ENCODE data around the gene CPZ.

CPZ gene

DNA sequence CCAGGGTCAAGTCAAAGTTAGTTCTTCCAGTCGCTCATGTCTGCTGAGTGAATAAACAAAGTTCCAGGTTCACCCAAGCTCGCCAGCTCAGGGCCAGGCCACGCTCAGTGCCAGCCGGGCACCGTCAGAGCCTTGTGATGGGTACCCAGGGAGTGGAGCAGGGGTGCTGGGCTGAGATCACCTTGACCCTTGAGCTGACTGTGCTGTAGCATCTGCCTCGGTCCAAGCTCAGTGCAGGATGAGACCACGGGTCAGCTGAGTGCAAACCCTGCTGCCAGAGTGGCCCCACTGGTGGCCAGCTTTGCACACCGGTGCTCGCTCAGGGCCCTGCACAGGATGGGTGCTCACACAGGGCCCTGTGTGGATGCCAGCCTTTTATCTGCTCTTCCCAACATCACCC is 4.3 kb downstream of the CPZ start:
- DNase-seq: no peak

GRCh38 chr4:8597319-8597718 is 4.8 kb downstream of the CPZ start:
- DNase-seq: no peak

- no peak for DNase-seq
These were observed 5.2 kb downstream of the CPZ start for GRCh38 chr4:8597791-8598190.

- DNase-seq: no peak
These were observed 6.0 kb downstream of the CPZ start for GRCh38 chr4:8598391-8599090.

DNA sequence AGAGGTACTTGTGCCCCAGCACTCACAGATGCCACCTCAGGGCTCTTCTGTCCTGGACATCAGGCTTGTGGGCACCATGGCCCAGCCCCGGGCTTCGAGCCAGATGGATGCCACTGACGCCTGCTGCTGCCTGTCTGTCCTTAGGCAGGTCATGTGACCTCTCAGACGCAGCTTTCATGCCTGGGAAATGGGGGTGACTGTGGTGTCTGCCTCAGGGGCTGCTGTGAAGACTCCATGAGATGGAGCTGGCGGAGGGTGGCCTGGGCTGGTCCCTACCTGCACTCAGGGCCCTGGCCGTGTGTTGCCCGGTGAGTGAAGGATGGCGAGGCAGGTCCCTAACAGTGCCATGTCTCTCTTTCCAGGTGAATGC is 6.5 kb downstream of the CPZ start:
- no peak for DNase-seq

- DNase-seq: no peak
These were observed 7.1 kb downstream of the CPZ start for GRCh38 chr4:8599657-8600056.

GRCh38 chr4:8600266-8600665 is 7.7 kb downstream of the CPZ start:
- no peak for DNase-seq

DNA sequence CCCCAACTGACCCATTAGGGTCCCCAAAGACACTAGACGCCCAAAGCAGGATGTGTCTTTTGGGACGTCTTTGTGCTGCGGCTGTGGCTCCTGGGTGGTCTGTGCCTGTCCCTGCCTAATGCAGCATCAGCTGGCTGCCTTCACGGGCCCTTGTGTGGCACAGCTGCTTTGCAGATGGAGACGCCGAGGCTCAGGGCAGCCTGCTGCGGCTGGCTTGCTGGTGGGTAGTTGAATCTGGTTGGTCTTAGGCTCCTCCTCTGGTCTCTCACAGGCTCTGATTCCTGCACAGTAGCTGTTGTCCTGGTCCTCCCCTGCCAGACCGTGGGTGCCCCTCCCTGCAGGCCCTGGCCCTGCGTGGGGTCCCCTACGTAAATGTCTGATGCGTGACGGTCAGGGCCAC is 8.1 kb downstream of the CPZ start:
- no peak for DNase-seq

DNA sequence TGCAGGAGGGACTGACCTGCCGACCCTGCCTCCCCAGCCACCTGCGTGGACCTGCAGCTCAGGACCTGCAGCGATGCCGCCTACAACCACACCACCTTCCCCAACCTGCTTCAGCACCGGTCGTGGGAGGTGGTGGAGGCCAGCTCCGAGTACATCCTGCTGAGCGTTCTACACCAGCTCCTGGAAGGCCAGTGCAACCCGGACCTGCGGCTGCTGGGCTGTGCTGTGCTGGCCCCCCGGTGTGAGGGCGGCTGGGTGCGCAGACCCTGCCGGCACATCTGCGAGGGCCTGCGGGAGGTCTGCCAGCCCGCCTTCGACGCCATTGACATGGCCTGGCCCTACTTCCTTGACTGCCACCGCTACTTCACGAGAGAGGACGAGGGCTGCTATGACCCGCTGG is 8.5 kb downstream of the CPZ start:
- DNase-seq: no peak

DNA sequence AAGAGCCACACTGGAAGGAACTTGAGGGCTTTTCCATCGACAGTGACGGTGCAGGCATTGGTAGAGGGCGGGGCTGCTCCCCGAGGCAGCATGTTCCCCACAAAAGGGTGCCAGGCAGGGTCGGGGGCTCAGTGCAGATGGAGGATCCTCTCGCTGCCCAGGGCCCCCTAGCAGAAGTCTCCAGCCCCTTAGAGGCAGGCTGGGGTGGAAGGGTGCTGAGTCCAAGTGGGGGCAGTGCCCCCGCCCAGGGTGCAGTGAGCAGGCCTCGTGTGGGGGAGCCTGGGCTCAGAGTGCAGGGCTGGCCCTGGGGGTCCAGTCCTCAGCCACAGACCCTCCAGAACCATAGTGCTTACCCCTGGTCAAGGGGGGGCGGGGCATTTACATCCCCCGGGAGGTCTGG is 9.0 kb downstream of the CPZ start:
- no peak for DNase-seq

DNA sequence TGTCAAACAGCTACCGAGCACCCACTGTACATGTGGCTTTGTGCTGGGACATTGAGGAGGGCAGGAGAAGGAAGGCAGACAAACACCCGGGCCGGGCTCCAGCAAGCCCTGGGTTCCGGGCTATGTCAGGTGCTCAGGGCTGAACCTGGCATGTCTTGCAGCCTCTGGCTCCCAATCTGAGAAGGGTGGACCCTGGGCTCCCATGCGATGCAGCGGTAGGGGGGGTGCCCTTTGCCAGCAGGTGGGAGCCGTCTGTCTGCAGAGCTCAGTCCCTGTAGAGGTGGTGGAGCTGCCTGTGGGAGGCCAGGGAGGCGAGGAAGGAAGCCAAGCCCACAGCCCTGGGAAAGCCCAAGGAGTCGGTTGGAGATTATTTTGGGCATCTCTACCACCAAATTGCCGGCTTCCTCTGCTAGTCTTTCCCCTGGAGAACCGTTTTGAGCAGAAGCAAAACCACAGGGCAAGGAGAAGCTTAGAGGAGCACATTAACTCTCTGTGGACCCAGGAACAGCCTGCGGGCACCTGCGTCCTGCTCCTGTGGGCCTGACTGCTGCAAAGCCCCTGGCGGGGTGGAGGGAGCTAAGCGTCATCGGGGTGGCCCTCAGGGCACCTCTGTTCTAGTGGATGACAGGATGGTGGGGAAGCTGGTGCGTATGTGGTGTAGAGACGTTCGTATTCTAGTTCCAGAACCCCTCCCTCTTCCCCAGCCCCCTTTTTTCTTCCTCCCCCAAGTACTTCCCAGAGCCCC is 10.3 kb downstream of the CPZ start:
- DNase-seq: no peak

GRCh38 chr4:8603931-8604330 is 11.4 kb downstream of the CPZ start:
- DNase-seq: no peak

DNA sequence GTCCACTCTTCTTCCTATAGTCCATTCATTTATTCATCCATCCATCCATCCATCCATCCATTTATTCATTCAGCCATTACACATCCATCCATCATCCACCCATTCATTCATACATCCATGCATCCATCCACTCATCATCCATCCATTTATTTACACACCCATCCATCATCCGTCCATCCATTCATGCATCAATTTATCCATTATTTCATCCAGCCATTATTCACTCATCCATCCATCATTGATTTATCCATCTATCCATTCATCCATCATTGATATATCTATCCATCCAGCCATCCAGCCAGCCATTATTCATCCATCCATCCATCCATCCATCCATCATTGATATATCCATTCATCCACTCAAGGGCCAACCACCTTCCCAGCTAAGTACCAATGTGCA is 12.7 kb downstream of the CPZ start:
- DNase-seq: no peak

DNA sequence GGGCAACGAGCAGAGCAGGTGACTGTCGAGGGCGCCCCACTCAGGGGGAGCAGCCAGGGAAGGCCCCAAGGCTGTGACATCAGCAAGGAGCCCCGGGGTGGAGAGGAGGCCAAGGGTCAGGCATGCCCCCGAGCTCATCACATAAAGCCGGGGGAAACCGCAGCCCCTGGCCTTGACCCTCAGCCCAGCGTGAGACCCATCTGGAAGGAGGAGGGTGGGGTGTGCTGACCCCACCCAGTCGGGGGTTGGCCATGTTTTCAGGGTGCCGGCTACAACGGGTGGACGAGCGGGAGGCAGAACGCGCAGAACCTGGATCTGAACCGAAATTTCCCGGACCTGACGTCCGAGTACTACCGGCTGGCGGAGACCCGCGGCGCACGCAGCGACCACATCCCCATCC is 13.9 kb downstream of the CPZ start:
- no peak for DNase-seq

GRCh38 chr4:8606966-8607365 is 14.4 kb downstream of the CPZ start:
- DNase-seq: no peak

GRCh38 chr4:8607603-8608481 is 15.3 kb downstream of the CPZ start:
- peak; percentile 23 for DNase-seq

DNA sequence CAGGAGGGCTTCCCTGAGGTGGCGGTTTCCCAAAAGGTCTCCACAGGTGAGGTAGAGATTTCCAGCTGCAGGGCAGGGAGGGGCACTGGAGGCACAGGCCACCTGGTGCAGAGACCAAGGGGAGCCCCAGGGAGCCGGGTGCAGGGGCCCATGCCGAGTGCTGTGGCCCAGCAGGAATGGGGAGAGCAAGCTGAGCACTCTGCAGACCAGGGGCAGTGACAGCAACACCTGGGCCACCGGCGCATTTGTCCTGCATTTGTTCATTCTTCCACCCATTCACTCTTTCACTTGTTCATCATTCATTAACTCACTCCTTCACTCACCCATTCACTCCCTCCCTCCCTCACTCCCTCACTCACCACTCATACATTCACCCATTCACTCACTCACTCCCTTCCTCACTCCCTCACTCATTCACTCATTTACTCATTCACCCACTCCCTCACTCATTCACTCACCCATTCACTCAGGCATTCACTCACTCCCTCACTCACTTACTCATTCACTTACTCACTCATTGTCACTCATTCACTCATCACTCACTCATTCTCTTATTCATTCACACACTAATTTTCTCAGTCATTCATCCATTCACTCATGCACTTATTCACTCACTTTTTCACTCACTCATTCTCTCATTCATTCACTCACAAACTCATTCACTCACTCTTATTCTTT is 16.3 kb downstream of the CPZ start:
- no peak for DNase-seq

DNA sequence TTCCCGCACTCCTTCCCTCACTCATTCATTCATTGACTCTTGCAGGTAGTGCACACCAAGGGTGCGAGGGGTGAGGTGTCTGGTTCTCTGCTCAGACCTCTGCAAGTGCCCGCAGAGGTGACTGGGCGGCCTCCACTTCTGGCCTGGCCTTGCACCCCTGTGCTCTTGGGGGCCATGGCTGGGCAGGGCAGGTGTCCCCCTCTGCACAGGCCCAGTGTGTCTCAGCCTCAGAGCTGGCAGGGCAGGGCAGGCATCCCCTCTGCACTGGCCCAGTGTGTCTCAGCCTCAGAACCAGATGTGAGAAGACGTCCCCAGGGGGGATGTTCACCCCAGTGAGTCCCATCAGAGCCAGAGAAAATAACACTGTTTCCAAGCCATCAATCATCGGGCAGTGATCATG is 16.8 kb downstream of the CPZ start:
- DNase-seq: no peak

DNA sequence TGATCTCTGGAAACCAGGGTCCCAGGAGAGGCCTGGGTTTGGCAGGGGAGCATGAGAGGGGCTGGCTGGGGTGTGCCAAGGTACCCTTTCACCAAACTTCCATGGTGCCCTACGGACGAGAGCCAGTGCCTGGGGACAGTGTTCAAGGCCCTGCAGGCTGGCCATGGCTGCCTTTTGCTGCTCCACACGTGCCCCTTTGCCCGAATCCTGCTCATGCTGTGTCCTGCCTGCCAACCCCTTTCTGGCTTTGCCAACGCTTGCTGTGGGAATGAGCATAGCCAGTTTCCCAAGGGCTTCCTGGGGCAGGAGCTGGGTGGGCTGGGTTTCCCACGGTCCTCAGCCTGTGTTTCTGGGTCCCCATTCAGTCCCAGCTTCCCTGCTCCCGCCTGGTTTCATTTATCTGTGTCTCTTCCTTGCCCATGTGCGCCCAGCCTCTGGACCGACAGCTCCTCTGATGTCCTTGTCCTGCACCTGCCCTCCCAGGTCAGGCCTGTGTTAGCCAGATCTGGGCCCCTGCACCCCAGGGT is 17.3 kb downstream of the CPZ start:
- no peak for DNase-seq

DNA sequence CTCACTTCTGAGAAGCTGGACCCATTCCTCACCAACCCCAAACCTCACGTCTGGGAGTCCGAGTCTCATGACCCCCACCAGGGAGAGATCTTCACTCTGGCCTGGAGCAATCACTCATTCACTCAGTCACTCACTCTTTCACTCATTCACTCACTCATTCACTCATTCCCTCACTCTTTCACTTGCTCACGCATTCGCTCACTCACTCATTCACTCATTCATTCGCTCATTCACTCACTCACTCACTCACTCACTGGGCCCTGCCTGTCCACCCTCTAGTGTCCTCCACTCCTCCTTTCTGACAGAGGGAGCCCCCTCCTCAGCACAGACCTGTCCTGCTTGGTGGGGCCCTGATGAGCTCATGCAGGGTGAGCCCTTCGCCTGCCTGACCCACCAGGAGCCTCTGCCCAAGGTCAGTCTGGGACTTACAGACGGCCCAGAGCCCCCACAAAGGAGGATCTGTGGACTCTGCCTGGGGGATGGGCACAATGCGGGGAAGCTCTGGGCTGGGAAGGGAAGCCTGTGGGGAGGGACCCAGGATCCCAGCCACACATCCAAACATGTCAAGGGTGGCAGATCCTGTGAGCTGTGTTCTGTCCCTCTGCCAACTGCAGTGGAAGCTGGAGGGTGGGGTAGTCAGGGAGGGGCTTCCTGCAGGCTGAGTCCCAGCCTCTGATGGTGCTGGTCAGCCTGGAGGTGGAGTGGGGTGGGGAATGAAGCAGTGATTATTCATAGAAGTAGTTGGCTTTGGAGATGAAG is 18.5 kb downstream of the CPZ start:
- no peak for DNase-seq

DNA sequence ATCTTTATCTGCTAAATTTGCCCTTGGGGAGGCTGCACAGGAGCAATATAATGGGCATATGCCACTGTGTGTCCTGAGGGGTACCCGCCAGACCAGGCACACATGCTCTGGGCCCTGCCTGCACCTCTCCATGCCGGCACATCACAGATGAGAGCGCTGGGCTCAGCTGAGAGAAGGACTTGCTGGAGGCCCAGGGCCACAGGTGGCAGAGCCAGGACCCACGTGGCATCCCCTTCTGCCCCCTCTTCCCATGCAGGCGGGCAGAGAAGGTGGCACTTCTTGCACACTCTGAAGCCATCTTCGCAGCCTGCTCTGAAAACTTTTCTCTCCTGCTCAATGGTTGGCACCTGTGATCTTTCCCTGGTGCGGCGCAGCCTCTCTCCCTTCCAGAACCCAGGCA is 20.1 kb downstream of the CPZ start:
- no peak for DNase-seq
